Hematopoietic multipotent progenitor cell treated with erythropoietin and hydrocortisone succinate and interleukin-3 and kit ligand, for 4 days (in vitro differentiated cells): ENCODE measurements around the gene CROT.

ENCODE experiments used
- DNase-seq: peaks from one replicate; pipeline ENCODE4 v3.0.0-alpha.2; 2015

Gene CROT

GRCh38 chr7:87345166-87345927, at the start of gene CROT:
TSS of gene CROT (plus strand) at chr7:87345664. CDS start at chr7:87349069, 3,405 bp downstream.
- DNase-seq = peak; percentile 97

- no peak for DNase-seq
These were observed 44.7 kb upstream of the CROT start for GRCh38 chr7:87300756-87301155.

GRCh38 chr7:87310790-87311419, 34.6 kb upstream of the CROT start:
- DNase-seq = no peak

GRCh38 chr7:87312215-87312865, 33.1 kb upstream of the CROT start:
- peak; percentile 63 for DNase-seq

- DNase-seq = no peak
These were observed 29.3 kb upstream of the CROT start for GRCh38 chr7:87316097-87316700.

- no peak for DNase-seq
These were observed 28.5 kb upstream of the CROT start for GRCh38 chr7:87316846-87317552.

- no peak for DNase-seq
These were observed 27.7 kb upstream of the CROT start for GRCh38 chr7:87317691-87318245.

- DNase-seq = no peak
These were observed 26.7 kb upstream of the CROT start for GRCh38 chr7:87318741-87319140.

GRCh38 chr7:87319154-87319581, 26.3 kb upstream of the CROT start:
- DNase-seq = peak; percentile 20

GRCh38 chr7:87322912-87323311, 22.6 kb upstream of the CROT start:
- peak; percentile 20 for DNase-seq

- no peak for DNase-seq
These were observed 19.7 kb upstream of the CROT start for GRCh38 chr7:87325576-87326370.

GRCh38 chr7:87328281-87328680, 17.2 kb upstream of the CROT start:
- peak; percentile 36 for DNase-seq

GRCh38 chr7:87330316-87330715, 15.1 kb upstream of the CROT start:
- DNase-seq = no peak

- DNase-seq = peak; percentile 88
These were observed 14.5 kb upstream of the CROT start for GRCh38 chr7:87330942-87331341.

- no peak for DNase-seq
These were observed 13.7 kb upstream of the CROT start for GRCh38 chr7:87331687-87332252.

- DNase-seq = no peak
These were observed 13.1 kb upstream of the CROT start for GRCh38 chr7:87332321-87332720.

- DNase-seq = no peak
These were observed 9.3 kb upstream of the CROT start for GRCh38 chr7:87336136-87336535.

GRCh38 chr7:87337331-87337730, 8.1 kb upstream of the CROT start:
- no peak for DNase-seq

- DNase-seq = peak; percentile 45
These were observed 6.0 kb upstream of the CROT start for GRCh38 chr7:87339373-87339897.

GRCh38 chr7:87341441-87341840, 4.0 kb upstream of the CROT start:
- DNase-seq = no peak

GRCh38 chr7:87342231-87342630, 3.2 kb upstream of the CROT start:
- no peak for DNase-seq
